Upper lobe of left lung (tissue), 6 donors: ENCODE data around the gene PIGU. TPM values are rescaled to one million over a fixed set of nuclear protein-coding genes. Genes with fewer than 3 reads are reported as not detected.

Experiments used
- ATAC-seq, 2 donors: fragments of 200-7000 bp; cut with Tn5 transposase; one replicate each; pipeline ENCODE4 v1.9.1; 2022; ENCODE audit warnings: mild to moderate bottlenecking in 2 of 2, moderate library complexity in 2 of 2; ENCODE audit not compliant: low FRiP score in 2 of 2
- DNase-seq, 2 donors: peaks; one replicate each; pipeline ENCODE4 v3.0.0-alpha.2; 2019 to 2020
- H3K27ac ChIP-seq, 4 donors: fragments of 200-600 bp; sonication (generic); one replicate each; pipeline ENCODE4 v1.5.1; 2016 to 2019
- H3K27me3 ChIP-seq, 4 donors: fragments of 200-600 bp; sonication (generic); one replicate each; pipeline ENCODE4 v1.5.1; 2017 to 2019
- H3K36me3 ChIP-seq, 4 donors: fragments of 200-600 bp; sonication (generic); one replicate each; pipeline ENCODE4 v1.5.1; 2016 to 2019
- H3K4me1 ChIP-seq, 4 donors: fragments of 200-600 bp; sonication (generic); one replicate each; pipeline ENCODE4 v1.5.1; 2018 to 2019
- H3K4me3 ChIP-seq, 4 donors: fragments of 200-600 bp; sonication (generic); one replicate each; pipeline ENCODE4 v1.5.1; 2017 to 2019; ENCODE audit warnings: mild to moderate bottlenecking in 2 of 4, moderate library complexity in 1 of 4
- H3K9me3 ChIP-seq, 4 donors: fragments of 200-600 bp; sonication (generic); one replicate each; pipeline ENCODE4 v1.5.1; 2018 to 2019
- CTCF ChIP-seq, 6 experiments: fragments of 450-650 bp in 4 of 6; fragments of 200-600 bp in 2 of 6; sonication (generic) in 2 of 6; IDR thresholded peaks; one replicate each; pipeline ENCODE4 v1.5.1; 2016 to 2019; ENCODE audit warnings: antibody characterized with exemption in 6 of 6
- EP300 ChIP-seq, 4 donors: sonication (generic); formaldehyde crosslinking; IDR thresholded peaks; one replicate each; pipeline ENCODE4 v1.5.1; 2017; ENCODE audit warnings: antibody characterized with exemption in 4 of 4, control low read depth in 2 of 4
- POLR2A ChIP-seq, 4 donors: fragments of 450-650 bp; IDR thresholded peaks; one replicate each; pipeline ENCODE4 v1.5.1; 2016 to 2017; ENCODE audit warnings: antibody characterized with exemption in 4 of 4, mild to moderate bottlenecking in 2 of 4
- POLR2AphosphoS5 ChIP-seq, 2 donors: sonication (generic); formaldehyde crosslinking; IDR thresholded peaks; one replicate each; pipeline ENCODE4 v1.5.1; 2017; ENCODE audit warnings: antibody characterized with exemption in 2 of 2
- WGBS, 2 donors: methylation state at CpG; one replicate each; pipeline ENCODE4 v1.1.5; 2017 to 2018; 5-methylcytosine and 5-hydroxymethylcytosine counted together
- total RNA-seq, 6 donors: library from RNA; depleted of rRNA in 4 of 6; stranded (reverse); fragments of >200 nt in 4 of 6; gene quantifications; one replicate each; pipeline versions ENCODE4 v1.1.0 to v1.2.1, GENCODE V29; 2016 to 2021
- donor health status: DM: no; HTN: no; CAD: no; lungs with moderate emphysema.
- donor health status: DM: no; HTN: yes; CAD: no; lungs with severe emphysema.

PIGU gene
- total RNA-seq, 6 donors from 2014 or later: 8.0 to 17.1 (median 12.7) TPM

- WGBS, 2 donors: 89 to 95% methylated on average over 4 to 5 of the region's 5 CpGs
- TF ChIP-seq POLR2A (IDR thresholded peaks at IDR 0.05) (no peak), EP300 (IDR thresholded peaks at IDR 0.05) (no peak), CTCF (IDR thresholded peaks at IDR 0.05) (no peak), POLR2AphosphoS5 (IDR thresholded peaks at IDR 0.05) (no peak)
- H3K36me3 ChIP-seq: peaks cover 0 to 29% (median 8%) of the 10 kb centered on the region in 4 donors
- H3K9me3 ChIP-seq: no peaks in the 10 kb centered on the region
- ATAC-seq (no peak), DNase-seq (no peak)
- peaks cover 0 to 11% (median 7%) of the 10 kb centered on the region in 4 donors for H3K4me1 ChIP-seq
- H3K4me3 ChIP-seq: no peak overlapping the region
- no peaks in the 10 kb centered on the region for H3K27me3 ChIP-seq
- peak overlapping the region in 1 of 4 donors; percentile 44 for H3K27ac ChIP-seq
Measured at GRCh38 chr20:34571753-34572152, 105.1 kb downstream of the PIGU start.

- Histone ChIP-seq H3K36me3 (peaks cover 0 to 29% (median 8%) of the 10 kb centered on the region in 4 donors), H3K27ac (peak overlapping the region in 3 of 4 donors; percentile 2 to 44 (median 2)), H3K9me3 (no peaks in the 10 kb centered on the region), H3K27me3 (no peaks in the 10 kb centered on the region), H3K4me3 (no peak overlapping the region), H3K4me1 (peaks cover 0 to 15% (median 7%) of the 10 kb centered on the region in 4 donors)
- WGBS, 2 donors: 22 to 23% methylated on average over 3 of the region's 3 CpGs
- no peak for DNase-seq
- no peak for TF ChIP-seq POLR2AphosphoS5 (IDR thresholded peaks at IDR 0.05)
- no peak for TF ChIP-seq EP300 (IDR thresholded peaks at IDR 0.05)
- no peak for TF ChIP-seq POLR2A (IDR thresholded peaks at IDR 0.05)
- no peak for TF ChIP-seq CTCF (IDR thresholded peaks at IDR 0.05)
- no peak for ATAC-seq
Measured at GRCh38 chr20:34570859-34571306, 106.0 kb downstream of the PIGU start.

- ATAC-seq: no peak
- H3K27ac ChIP-seq: no peak overlapping the region
- H3K27me3 ChIP-seq: no peaks in the 10 kb centered on the region
- no peak for TF ChIP-seq POLR2AphosphoS5 (IDR thresholded peaks at IDR 0.05)
- TF ChIP-seq CTCF (IDR thresholded peaks at IDR 0.05): no peak
- TF ChIP-seq POLR2A (IDR thresholded peaks at IDR 0.05): no peak
- no peak for TF ChIP-seq EP300 (IDR thresholded peaks at IDR 0.05)
- no peaks in the 10 kb centered on the region for H3K9me3 ChIP-seq
- no peak for DNase-seq
- no peak overlapping the region for H3K4me3 ChIP-seq
- peaks cover 0 to 25% (median 8%) of the 10 kb centered on the region in 4 donors for H3K36me3 ChIP-seq
- WGBS, 2 donors: 95 to 100% methylated on average over 2 of the region's 2 CpGs
- H3K4me1 ChIP-seq: peaks cover 0 to 15% (median 7%) of the 10 kb centered on the region in 4 donors
Measured at GRCh38 chr20:34569598-34569997, 107.3 kb downstream of the PIGU start.

GRCh38 chr20:34567892-34568865 lies 108.7 kb downstream of the PIGU start:
- peak in 1 of 2 donors; percentile 13 for ATAC-seq
- Histone ChIP-seq H3K9me3 (no peaks in the 10 kb centered on the region), H3K4me1 (peaks cover 0 to 15% (median 7%) of the 10 kb centered on the region in 4 donors), H3K4me3 (no peak overlapping the region), H3K36me3 (peaks cover 0 to 11% (median under 1%) of the 10 kb centered on the region in 4 donors), H3K27ac (peak overlapping the region in 2 of 4 donors; percentile 44 to 62), H3K27me3 (no peaks in the 10 kb centered on the region)
- WGBS, 2 donors: 86 to 88% methylated on average over 13 to 15 of the region's 15 CpGs
- no peak for TF ChIP-seq CTCF (IDR thresholded peaks at IDR 0.05)
- TF ChIP-seq EP300 (IDR thresholded peaks at IDR 0.05): no peak
- TF ChIP-seq POLR2AphosphoS5 (IDR thresholded peaks at IDR 0.05): no peak
- TF ChIP-seq POLR2A (IDR thresholded peaks at IDR 0.05): no peak
- DNase-seq: no peak
